Embryonic facial prominence (tissue), 1 donor: ENCODE measurements around the gene TRAF2.

Experiments
- DNase-seq: peaks from one replicate; pipeline ENCODE4 v3.0.0-alpha.2; 2016; ENCODE audit errors: extremely low spot score

TRAF2 gene

DNA sequence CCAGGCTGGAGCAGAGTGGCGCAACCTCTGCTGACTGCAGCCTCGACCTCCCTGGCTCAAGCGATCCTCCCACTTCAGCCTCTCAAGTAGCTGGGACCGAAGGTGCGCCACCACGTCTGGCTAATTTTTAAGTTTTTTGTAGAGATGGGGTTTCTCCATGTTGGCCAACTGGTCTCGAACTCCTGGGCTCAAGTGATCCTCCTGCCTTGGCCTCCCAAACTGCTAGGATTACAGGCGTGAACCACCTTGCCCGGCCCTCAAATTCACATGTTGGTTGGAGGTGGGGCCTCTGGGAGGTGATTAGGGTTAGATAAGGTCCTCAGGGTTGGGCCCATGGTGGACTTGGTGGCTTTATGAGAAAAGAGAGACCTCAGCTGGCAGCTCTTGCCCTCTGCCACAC lies 75.8 kb downstream of the TRAF2 start:
- no peak for DNase-seq

DNA sequence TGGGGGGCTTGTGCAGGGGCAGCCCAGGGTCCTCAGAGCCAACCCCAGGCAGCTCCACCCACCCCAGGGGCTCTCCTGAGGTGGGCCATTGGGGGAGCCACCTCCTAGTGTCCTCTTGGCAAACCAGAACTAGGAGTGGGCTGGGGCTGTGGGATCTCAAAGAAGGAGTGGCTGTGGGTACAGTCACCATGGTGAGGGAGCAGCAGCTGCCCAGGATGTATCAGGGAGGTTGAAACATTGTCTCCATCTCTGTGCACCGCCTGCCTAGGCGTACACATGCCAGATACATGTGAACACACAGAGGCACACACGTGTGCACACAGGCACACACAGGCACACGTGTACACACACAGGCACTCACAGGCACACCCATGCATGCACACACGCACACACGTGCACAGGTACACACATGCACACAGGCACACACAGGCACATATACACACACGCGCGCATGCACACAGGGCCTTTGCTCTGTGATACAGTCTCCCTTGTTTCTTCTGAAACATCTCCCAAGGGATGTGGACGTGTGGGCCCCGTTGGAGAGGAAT lies 76.5 kb downstream of the TRAF2 start:
- DNase-seq: no peak

DNA sequence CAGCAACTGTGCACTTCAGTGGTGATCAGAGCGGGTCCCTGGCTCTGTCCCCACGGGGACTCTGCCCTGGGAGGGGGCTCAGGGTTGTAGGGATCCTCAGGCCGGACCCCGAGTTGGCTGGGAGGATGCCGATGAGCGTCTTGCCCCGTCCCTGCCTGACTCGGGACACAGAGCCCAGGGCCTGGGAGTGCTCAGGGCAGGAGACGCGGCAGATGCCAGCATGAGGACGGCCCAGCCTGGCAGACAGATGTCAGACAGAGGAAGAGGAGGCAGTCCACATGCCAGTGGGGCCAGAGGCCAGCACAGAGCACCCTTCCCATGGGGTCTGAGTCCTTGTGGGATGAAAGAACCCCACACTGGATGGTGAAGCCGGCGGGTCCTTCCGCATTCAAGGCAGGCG lies 77.0 kb downstream of the TRAF2 start:
- no peak for DNase-seq

DNA sequence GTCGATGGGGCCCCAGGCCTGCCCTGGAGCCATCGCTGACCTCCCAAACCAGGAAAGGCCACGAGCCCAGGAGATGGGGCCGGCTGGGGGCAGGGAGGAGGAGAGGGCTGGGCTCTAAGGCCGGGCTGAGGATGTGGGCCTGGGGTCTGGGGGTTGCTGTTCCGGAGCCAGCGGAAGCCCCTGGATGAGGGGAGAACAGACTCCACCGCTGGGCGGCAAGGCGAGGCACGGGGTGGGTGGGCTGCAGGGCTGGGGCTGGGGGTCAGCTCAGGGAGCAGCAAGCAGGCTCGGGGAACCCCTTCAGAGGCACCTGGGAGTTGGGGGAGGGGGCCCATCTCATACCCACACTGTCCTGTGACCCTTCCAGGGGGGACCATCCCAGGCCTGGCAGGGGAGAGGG lies 77.4 kb downstream of the TRAF2 start:
- DNase-seq: no peak

DNA sequence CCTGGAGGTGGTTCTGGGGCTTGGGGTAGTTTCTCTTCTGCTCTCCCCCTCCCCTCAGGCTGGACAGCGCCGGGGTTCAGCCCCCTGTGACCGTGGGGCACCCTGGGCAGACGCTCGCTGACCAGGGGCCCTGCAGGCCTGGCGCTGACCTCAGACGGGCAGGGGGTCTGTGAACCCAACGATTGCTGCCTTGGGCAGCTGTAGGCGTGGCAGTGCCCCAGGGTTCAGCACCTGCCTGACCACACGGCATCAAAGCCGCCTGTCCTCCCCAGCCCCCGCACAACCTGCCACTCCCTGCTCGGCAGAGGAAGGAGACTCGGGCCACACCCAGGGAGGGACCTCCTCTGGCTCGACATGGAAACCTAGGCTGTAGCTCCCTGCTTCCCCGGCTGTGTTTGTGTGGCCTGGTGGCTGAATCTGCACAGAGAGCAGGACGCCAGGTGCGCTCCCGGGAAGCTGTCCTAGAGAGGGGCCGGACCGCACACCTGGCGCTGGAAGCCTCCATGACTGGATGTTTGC lies 77.9 kb downstream of the TRAF2 start:
- no peak for DNase-seq

DNA sequence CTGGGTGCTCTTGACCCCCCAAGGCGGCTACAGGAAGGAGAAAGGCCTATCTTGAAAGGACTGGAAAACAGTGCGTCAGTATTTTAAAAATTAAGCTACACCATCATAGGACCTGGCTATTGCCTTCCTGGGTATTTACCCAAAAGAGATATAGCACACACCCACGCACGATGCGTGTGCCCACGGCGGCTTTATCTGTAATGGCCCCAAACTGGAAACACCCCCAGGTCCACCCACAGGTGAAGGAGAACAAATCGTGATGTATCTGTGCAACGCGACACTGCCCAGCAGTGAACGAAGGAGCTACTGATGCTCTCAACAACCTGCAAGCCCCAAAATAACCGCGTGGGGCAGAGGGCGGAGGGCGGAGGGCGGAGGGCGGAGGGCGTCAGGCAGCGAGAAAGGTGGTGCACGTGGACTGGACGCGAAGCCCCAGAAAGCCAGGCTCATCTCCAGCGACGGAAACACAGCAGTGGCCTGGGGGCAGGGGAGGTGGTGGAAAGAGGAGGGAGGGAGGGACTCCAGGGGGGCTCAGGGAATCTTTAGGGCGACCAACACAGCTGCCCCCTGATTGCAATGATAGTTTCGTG lies 78.6 kb downstream of the TRAF2 start:
- no peak for DNase-seq

DNA sequence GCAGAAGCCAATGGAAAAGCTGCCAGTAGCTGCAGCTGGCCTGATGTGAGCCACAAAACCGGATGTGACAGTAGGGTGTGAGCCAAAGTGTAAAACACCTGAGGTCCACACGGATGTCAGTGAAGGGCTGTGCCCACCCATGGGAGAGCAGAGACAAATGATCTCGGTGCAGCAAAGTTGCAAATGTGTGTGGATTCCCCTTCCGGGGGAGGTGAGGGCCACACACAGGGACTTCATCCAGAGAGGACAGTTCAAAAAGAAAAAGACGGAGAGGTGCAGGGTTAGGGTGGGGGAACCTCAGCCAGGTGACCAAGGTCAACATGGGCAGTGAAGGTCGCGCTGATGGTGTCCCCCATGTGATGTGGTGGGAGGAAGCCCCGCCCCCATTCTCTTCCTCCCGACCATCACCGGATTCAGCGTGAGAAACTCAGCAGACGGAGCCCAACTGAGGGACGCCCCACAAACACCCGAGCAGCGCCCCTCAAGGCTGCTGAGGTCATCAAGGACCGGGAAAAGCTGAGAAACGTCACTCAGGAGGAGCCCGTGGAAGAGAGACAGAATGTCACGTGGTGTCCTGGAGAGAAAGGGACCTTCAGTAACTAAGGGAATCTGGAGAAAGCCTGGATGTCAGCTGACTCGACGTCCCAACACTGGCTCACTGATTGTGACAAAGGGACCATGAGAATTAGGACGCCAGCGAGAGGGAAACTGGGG lies 79.6 kb downstream of the TRAF2 start:
- DNase-seq: no peak

DNA sequence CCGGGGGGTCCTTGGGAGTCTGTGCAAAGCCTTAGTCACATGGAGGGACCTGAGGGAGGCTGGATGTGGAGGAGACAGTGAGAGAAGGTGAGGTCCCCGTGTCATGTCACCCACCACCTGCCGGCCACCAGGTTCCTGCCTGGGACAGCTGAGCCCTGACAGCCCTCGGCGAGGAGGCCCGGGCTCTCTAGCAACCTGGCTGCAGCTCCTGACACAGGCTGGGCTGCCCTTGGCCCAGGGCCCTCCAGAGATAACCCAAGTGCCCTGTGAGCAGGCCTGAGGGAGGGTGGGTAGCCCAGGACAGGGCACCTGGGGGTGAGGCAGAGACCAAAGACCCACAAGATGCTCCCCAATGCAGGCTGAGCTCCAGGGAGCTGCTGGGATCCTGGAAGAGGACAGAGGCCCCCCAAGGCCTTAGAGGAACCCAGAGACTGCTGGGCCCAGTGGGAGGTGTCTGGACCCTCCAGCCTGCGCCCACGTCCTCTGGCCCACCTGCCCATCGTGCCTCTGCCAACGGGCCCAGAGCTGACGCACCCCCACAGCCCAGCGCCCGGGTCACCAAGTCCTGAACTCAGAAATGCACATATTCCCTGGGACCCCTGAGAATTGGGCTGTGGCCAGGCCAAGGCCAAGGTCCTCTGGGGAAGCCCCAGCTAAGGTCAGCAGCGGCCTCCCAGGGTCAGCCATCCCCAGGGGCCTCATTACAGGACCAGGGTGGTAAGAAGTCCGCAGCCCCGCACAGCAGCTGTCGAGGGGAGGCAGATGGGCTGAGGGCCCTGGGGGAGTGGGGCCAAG lies 82.2 kb downstream of the TRAF2 start:
- no peak for DNase-seq

DNA sequence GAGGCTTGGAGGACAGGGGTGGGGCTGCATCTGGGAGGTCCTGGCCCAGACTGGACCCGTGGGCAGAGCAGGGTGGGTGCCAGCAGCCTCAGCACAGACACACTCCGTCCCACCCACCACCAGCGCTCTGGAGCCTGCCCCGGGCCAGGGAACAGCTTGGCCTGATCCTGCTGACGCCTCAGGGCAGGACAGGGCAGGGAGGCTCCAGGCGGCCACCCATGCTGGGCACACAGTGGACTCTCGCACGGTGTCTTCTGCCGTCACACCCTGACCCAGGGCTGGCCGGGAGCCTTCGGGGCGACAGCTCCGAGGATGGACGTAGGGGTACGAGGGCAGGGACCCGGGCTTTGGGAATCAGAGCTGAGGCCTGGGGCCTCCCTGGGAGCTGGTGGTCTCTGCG lies 82.8 kb downstream of the TRAF2 start:
- no peak for DNase-seq

DNA sequence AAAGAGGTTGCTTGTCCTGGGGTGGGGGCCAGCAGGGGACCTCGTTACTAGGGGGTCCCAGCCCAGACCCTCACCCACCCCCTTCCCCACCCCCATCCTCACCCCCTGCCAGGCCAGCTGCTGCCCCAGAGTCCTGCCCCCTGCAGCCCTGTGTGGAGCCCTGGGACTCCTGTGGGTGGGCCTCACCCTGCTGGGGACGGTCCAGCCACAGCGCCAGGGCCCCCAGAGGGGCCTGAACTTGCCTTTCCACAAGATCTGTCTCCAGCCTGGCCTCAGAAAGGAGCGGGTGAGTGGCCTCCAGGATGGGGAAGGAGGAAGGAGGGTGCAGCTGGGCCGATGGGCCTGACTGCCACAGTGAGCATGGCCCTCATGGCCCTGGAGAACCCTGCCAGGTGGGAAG lies 83.5 kb downstream of the TRAF2 start:
- DNase-seq: no peak

DNA sequence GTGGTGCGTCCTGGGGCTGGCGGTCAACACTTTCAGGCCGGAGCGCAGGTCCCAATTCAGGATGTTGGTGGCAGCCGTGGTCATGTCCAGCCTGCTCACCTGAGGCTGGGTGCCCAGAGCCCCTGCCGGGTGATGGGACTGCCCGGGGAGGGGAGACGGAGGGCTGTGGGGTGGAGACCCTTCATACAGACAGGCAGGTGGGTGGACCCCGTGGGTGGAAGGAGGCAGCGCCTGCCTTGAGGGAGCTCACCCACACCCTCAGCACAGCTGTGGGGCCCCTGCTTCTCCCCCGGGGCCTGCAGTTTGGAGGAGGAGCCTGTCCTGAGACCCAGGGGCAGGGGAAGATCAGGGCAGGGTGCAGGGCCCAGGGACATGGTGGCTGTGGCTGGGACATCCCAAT lies 84.0 kb downstream of the TRAF2 start:
- no peak for DNase-seq

DNA sequence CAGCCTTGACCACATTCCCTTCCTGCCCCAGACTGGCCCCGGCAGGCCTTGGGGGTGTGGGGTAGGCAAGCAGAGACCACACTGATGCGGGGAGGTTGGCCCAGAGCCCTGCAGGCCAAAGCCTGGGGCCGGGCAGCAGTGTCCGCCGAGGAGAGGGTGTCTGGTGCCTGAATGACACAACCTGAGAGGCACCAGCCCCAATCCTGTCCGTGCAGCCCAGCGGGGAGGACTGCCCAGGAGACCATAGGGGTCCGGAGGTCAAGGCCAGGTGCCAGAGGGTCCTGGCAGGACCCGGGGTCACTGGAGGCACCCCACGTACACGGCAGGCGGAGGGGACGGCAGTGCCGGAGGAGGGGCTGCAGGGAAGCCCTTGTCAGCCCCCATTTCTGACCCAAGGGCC lies 85.4 kb downstream of the TRAF2 start:
- DNase-seq: no peak

DNA sequence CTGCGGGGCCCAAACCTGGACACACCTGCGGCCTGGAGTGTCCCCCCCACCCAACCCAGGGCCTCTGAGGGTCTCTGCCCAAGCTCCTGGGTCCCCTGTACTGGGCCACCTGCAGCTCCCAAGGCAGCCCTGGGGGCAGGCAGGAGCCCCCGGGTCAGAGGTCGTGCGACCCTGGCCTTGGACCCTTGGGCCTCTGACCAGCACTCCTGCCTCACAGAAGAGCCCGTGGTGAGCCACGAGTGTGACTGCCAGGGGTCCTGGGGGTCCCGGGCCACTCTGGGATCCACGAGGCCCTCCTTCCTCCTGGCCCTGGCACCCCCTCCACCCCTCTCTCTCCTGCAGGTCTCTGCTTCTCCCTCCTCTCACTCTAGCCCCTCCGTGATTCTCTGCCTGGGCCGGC lies 86.0 kb downstream of the TRAF2 start:
- no peak for DNase-seq

DNA sequence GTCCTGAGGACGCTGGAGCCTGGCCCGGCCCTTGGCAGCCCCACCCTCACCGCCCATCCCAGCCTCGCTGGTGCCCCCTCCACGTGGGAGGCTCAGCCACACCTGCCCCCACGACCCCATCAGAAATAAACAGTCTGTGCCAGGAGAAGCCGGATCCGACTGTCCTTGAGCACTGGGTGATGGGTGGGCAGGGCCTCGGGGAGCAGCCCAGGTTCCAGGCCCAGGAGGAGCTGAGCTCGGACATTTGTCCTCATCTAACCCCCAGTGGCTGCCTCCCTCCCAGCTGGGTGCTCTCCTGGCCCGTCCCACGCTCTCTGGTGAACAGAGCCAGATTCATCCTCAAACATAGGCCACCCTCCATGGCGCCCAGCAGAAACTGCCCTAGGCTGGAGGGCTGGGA lies 86.4 kb downstream of the TRAF2 start:
- no peak for DNase-seq

DNA sequence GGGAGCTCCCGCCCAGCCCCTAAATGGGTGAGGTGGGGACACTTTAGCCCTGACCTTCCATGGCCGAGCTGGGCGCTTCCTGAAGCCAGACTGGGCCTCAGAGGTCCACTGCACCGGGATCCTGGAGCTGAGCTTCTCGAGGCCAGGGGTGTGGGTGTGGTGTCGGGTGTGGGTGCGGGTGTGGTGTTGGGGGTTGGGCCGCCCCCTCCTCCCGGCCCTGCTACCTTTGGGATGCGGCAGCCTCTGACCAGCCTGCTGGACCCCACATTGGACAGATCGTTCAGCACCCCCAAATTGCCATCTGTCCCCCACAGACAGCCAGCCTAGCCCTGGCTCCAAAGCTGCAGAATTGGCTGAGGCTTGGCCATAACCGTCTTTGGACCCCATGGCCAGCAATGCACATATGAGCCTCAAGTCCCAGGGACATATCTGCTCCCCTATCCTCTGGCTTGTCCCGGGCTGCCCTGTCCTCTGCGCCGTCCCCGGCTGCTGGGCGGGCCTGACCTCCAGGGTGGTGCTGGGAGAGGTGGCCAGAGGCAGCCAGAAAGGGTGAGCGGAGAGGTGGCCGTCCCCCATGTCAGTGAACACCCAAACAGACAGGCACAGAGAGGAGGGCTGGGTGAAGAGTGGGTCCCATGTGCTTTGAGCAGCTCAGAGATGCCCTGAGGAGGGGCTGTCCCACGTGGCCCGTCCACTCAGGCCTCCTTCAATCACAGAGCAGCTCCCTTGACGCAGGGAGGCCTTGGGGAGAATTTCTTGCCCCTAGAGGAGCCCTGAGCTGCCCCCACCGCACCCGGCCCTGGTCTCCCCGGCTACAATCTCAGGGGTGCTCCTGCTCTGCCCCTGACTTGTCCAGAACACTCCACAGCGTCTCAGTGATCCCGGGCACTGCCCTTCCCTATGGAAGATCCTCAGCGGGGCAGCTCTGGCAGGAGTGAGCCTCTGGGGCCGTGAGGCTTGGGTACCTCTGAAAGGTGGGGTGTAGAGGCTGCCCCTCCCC lies 87.6 kb downstream of the TRAF2 start:
- DNase-seq: no peak

DNA sequence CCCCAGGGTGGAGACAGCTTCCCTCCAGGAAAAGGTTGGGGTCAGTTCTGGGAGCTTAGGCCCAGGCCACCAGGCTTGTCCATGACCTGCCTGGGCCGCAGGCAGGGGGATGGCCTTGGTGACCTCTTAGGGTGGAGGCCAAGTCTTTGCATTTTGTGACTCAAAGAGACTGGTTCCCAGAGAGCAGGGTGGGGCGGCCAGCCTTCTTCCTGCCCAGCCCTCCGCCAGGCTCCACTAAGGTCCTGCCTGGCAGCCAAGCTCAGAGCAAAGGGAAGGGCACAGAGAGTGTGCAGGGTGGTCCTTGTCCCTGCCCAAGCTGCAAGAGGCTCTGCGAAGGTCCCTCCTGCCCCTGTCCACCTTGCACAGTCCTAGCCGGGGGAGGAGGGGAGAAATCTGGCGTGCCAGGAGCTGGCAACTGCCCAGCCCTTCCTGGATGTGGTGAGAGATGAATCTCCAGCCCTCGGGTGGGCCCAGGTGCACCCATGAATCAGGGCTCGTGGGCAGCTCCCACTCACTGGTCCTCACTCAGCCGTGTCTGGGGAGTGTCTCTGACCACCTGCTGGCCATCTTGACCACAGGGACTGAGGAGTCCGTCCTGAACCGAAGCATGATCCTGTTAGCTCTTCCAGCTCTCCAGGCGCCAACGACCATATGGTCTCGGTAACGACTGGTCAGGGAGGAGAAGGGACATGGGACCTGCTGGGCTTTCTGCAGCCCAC lies 88.7 kb downstream of the TRAF2 start:
- no peak for DNase-seq

DNA sequence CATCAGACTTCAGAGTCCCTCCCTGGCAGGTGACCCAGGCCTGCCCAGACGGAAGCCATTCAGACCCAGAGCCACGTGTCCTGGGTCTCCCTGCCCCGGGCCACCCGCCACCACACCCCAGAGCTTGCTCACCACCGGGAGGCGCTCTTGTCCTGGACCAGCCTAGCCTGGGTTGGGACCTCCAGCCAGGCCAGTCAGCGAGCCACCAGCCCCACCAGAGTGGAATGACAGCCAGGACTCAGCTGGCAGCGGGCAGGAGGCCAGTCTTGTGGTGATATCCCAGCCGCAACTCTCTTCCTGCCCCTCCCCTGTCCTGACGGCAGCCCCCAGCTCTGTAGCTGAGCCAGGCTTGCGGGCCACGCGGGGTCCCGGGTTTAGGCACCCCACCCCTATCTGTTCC lies 89.3 kb downstream of the TRAF2 start:
- no peak for DNase-seq
